ENCODE measurements around the gene LCK. TPM values are rescaled to one million over a fixed set of nuclear protein-coding genes. Genes with fewer than 3 reads are reported as not detected.

Gene LCK
- total and polyA plus RNA-seq, 9 of the 15 experiments (the other 6 are each of a cell fraction or from before 2014, with no cell fraction given): 0.04 to 0.47 (median 0.13) TPM; not detected in 6

- no peak for TF ChIP-seq ZNF407 (IDR thresholded peaks at IDR 0.05; ENCODE audit: low read depth)
- peak; percentile 85 for TF ChIP-seq CCNT2 (IDR thresholded peaks at IDR 0.05; ENCODE audit: borderline replicate concordance, extremely low read depth, insufficient read length, low read depth, low read length)
- peak; percentile 82 to 83 for TF ChIP-seq RAD21 (CRISPR knock-in tag; conservative IDR thresholded peaks at IDR 0.05 in 1 of 2, IDR thresholded peaks at IDR 0.05 in 1 of 2)
- TF ChIP-seq TAF7 (tag; IDR thresholded peaks at IDR 0.05): no peak
- no peak for TF ChIP-seq ZNF717 (CRISPR knock-in tag; IDR thresholded peaks at IDR 0.05)
- TF ChIP-seq ZNF184 (CRISPR knock-in tag; IDR thresholded peaks at IDR 0.05): no peak
- TF ChIP-seq CBX3 (IDR thresholded peaks at IDR 0.05; ENCODE audit: borderline replicate concordance in 1 of 2, low read length in 2 of 2): no peak
- TF ChIP-seq SRSF7 (optimal IDR thresholded peaks at IDR 0.05; ENCODE audit: low read depth, low read length): no peak
- TF ChIP-seq XRCC4 (IDR thresholded peaks at IDR 0.05; ENCODE audit: extremely low read depth, insufficient read depth, insufficient read length): no peak
- TF ChIP-seq ZKSCAN1 (IDR thresholded peaks at IDR 0.05; ENCODE audit: low read depth, low read length): no peak
- TF ChIP-seq FOXK1 (CRISPR knock-in tag; IDR thresholded peaks at IDR 0.05; ENCODE audit: borderline replicate concordance): 0 out of 2 replicates have a peak, but pooled peaks have one; percentile 53
- TF ChIP-seq ZNF75A (CRISPR knock-in tag; IDR thresholded peaks at IDR 0.05): no peak
- TF ChIP-seq JUND (IDR thresholded peaks at IDR 0.05; ENCODE audit: borderline replicate concordance, low read depth, low read length): no peak
- no peak for TF ChIP-seq JUND (tag; IDR thresholded peaks at IDR 0.05; ENCODE audit: borderline replicate concordance, low read depth, low read length)
- no peak for TF ChIP-seq HSF4 (CRISPR knock-in tag; IDR thresholded peaks at IDR 0.05; ENCODE audit: borderline replicate concordance)
Measured at GRCh38 chr1:32334864-32335534, 83.9 kb downstream of the LCK start (continued).

All from K562 (cell line).